Stimulated activated CD8-positive, alpha-beta memory T cell treated with anti-CD3 and anti-CD28 coated beads, Interleukin-7, amount 100 ng/mL, for 4 hours (primary cell): Measurements from ENCODE around the gene ZNF654.
"Not testable (repeated sequence)": the region's sequence is repeated elsewhere in the genome, so short reads cannot be mapped to it uniquely, and the experiment has no call there.

Experiments used
- DNase-seq, 2 donors: peaks; one replicate each; pipeline ENCODE4 v3.0.0-alpha.2; 2020; ENCODE audit warnings: low read depth in 2 of 2

ZNF654 gene

DNA sequence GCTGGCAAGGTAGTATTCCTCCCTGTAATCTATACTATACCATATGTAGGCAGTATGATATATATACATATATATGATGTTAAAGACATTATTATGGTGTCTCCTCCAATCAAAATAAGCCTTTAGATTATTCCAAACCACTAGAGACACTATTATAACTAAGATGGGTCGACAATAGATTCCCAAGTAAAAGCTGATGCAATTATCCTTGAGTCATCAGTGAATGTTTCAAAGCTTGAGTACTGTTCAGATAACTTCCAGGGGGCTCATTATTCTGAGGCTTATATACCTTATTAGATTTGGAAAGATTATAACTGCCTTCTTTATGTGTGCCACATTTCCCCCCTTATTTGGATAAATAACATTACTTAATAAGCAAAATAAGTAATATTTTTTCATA is 78.8 kb downstream of the ZNF654 start:
- DNase-seq = no peak

- DNase-seq = no peak
Observed at GRCh38 chr3:88141458-88142083, 82.5 kb downstream of the ZNF654 start.

DNA sequence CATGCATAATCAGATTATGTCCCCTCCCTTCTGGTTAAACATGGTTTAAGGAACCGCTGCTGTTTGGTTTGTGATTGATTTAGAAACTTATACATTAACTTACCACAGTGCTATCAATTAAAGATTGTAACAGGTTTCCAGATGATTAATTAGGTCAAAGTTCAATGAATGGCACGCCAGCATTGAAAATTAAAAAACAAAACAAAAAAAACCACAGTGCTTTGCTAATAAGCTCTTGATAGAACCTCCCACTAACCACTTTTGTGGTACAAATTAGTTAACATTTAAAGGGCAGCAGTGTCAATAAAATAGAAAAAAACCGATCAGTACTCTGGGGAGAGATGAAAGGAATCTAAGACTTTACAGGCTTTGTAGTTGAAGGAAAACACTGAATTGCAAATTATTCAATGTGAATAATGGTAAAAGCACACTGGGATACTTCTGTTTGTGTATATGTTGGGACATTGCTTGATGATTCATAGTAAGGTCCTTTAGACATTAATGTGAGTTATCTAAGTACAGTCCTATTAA is 83.1 kb downstream of the ZNF654 start:
- DNase-seq = no peak

DNA sequence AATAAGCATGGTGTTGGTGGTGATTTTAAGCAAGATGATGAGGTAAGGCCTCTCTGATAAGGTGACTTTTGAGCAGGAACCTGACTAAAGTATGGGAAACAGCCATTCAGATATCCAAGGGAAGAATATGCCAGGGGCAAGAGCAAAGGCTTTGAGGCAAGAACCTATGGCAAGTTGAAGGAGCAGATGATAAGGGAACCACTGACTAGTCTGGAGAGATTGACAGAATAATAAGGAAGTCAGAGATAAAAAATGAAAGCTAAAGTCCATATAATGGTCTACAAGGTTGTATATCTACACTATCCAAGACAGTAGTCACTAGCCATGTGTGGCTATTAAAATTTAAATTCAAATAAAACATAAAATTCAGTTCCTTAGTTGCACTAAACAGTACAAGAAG is 88.2 kb downstream of the ZNF654 start:
- DNase-seq = no peak

- no peak for DNase-seq
Observed at GRCh38 chr3:88148651-88149050, 89.6 kb downstream of the ZNF654 start.

- DNase-seq = no peak
Observed at GRCh38 chr3:88149101-88149508, 90.0 kb downstream of the ZNF654 start.

- peak; percentile 60 to 73 for DNase-seq
Observed at GRCh38 chr3:88149509-88150362, 90.7 kb downstream of the ZNF654 start, which contains the start of gene C3orf38. Gene C3orf38, plus strand, starts transcription at chr3:88149959. Its CDS starts 94 bp downstream, at chr3:88150053.

- DNase-seq = no peak
Observed at GRCh38 chr3:88150371-88150770, 91.3 kb downstream of the ZNF654 start.

- DNase-seq = no peak
Observed at GRCh38 chr3:88150806-88151205, 91.8 kb downstream of the ZNF654 start.

GRCh38 chr3:88151358-88151757 is 92.3 kb downstream of the ZNF654 start:
- no peak for DNase-seq

DNA sequence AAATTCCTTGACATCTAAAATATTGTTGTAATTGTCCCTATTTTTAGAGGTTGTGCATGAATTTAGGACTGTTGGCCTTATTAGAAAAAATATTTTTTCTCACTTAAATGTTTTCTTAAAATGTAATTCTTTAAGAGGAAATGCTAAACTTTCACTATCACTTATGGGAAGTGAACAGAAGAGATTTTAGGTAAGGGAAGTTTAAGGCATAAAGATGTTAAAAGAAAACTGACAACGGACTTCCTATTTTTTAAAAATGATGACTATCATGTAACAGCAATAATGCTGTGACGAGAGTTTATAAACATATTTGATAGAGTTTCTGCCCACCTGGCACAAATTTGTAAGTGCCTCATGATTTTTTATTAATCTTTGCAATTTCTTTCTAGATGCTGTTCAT is 93.8 kb downstream of the ZNF654 start:
- DNase-seq = no peak

GRCh38 chr3:88166419-88166971 is 107.4 kb downstream of the ZNF654 start:
- no peak for DNase-seq

DNA sequence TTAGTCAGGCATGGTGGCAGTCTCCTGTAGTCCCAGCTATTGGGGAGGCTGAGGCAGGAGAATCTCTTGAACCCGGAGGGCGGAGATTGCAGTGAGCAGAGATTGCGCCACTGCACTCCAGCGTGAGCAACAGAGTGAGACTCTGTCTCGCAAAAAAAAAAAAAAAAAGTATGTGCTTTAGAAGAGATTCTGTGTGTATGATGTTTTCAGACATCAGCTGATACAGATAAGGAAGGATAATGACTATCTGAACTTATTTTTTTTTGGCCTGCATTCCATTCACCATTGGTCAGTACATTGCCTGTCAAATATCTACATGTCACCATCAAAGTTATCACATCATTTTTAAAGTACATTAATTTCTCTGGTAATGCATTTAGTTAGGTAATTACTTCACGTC is 108.1 kb downstream of the ZNF654 start:
- no peak for DNase-seq

- DNase-seq = no peak
Observed at GRCh38 chr3:88167704-88168103, 108.6 kb downstream of the ZNF654 start.

GRCh38 chr3:88168171-88168570 is 109.1 kb downstream of the ZNF654 start:
- no peak for DNase-seq

- no peak for DNase-seq
Observed at GRCh38 chr3:88180398-88180999, 121.4 kb downstream of the ZNF654 start.

GRCh38 chr3:88182165-88182918 is 123.3 kb downstream of the ZNF654 start:
- not testable (repeated sequence) for DNase-seq

DNA sequence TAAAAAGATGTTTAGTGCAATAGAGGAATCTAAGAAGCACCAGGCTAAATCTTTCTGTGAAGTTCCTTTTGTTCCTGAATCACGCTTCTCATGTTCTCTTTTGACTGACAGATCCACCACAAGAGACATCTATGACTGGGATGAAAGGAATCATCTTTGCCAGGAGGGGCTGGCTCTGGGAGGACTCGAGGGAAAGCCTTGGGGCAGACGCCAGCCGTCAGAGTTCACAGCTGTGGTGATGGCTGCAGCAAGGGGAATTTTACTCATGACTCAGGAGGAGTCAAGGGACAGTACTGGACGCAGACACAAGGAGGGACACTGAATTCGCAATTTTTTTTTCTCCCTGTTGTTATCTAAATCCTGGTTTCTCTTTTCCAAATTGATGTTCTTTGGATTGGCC is 129.4 kb downstream of the ZNF654 start:
- no peak for DNase-seq

GRCh38 chr3:88189361-88189810 is 130.3 kb downstream of the ZNF654 start:
- no peak for DNase-seq

DNA sequence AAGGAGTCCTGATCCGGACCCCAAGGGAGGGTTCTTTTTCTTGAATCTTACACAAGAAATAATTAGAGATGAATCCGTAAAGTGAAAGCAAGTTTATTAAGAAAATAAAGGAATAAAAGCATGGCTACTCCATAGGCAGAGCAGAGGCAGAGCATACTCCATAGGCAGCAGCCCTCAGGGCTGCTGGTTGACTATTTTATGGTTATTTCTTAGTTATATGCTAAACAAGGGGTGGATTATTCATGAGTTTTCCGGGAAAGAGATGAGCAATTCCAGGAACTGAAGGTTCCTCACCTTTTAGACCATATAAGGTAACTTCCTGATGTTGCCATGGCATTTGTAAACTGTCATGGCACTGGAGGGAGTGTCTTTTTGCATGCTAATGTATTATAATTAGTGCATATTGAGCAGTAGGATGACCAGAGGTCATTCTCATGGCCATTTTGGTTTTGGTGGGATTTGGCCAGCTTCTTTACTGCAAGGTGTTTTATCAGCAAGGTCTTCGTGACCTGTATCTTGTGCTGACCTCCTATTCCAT is 132.9 kb downstream of the ZNF654 start:
- DNase-seq = no peak

DNA sequence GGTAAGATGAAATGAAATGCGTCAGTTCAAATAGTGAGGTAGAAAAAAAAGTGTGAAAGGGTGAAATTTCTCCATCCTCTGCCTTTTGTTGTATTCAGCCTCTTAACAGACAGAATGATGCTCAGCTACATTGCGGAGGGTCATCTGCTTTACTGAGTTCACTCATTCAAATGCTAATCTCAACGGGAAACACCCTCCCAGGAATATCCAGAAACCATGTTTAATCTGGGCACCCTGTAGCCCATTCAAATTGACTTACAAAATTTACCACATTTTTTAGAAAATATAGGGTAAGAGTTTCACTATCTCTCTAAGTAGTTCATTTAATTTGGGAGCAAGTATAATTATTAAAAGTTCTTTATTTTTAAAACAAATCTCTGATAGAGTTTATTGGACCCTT is 133.6 kb downstream of the ZNF654 start:
- no peak for DNase-seq
